Endothelial cell (in vitro differentiated cells): ENCODE data around the gene PHRF1. TPM values are rescaled to one million over a fixed set of nuclear protein-coding genes. Genes with fewer than 3 reads are reported as not detected.
A peak's percentile ranks its signal among the peaks of the same experiment; 100 is the strongest.

ENCODE experiments used
- DNase-seq: peaks from one replicate; pipeline ENCODE4 v3.0.0; 2021; ENCODE audit warnings: low spot score
- H3K27ac Mint-ChIP-seq: one replicate; pipeline ENCODE4 v1.8.0; 2021; ENCODE audit warnings: mixed read lengths, inconsistent platforms; ENCODE audit not compliant: unreplicated experiment
- H3K27me3 Mint-ChIP-seq: one replicate; pipeline ENCODE4 v1.8.0; 2021; ENCODE audit warnings: mild to moderate bottlenecking, moderate library complexity, mixed read lengths, inconsistent platforms; ENCODE audit not compliant: unreplicated experiment
- H3K36me3 Mint-ChIP-seq: one replicate; pipeline ENCODE4 v1.8.0; 2021; ENCODE audit warnings: mild to moderate bottlenecking, low read depth, mixed read lengths, inconsistent platforms; ENCODE audit not compliant: unreplicated experiment
- H3K4me1 Mint-ChIP-seq: one replicate; pipeline ENCODE4 v1.8.0; 2021; ENCODE audit warnings: mild to moderate bottlenecking, mixed read lengths, inconsistent platforms; ENCODE audit not compliant: unreplicated experiment
- H3K4me3 Mint-ChIP-seq: one replicate; pipeline ENCODE4 v1.8.0; 2021; ENCODE audit warnings: mild to moderate bottlenecking, mixed read lengths, inconsistent platforms; ENCODE audit not compliant: unreplicated experiment
- H3K9me3 Mint-ChIP-seq: one replicate; pipeline ENCODE4 v1.8.0; 2021; ENCODE audit warnings: mixed read lengths, inconsistent platforms; ENCODE audit not compliant: unreplicated experiment
- long read RNA-seq: library from polyadenylated mRNA; unstranded; transcript quantifications from one replicate; pipeline ENCODE4 v2.0.0, GENCODE V29; 2020; ENCODE audit not compliant: unreplicated experiment
- total RNA-seq: library from RNA; stranded (reverse); fragmentation: NEBNext Ultra II Directional; extraction: Animal tissue kit (Norgen Biotek cat#: 25700); gene quantifications from one replicate; pipeline ENCODE4 v1.2.1, GENCODE V29; 2021; ENCODE audit not compliant: unreplicated experiment
- TF ChIP-seq, protein P1 (sequence below): fragments of 200-600 bp; sonication (generic); IDR thresholded peaks from one replicate; pipeline ENCODE4 v1.5.0; 2021; ENCODE audit warnings: antibody characterized with exemption; ENCODE audit not compliant: unreplicated experiment

Gene PHRF1
- total RNA-seq: 29.5 TPM
- long read RNA-seq, partial matches to known transcripts: 4 of 4 reads
- long read RNA-seq, other reads (novel, unspliced or antisense): 0 of 4 reads

DNA sequence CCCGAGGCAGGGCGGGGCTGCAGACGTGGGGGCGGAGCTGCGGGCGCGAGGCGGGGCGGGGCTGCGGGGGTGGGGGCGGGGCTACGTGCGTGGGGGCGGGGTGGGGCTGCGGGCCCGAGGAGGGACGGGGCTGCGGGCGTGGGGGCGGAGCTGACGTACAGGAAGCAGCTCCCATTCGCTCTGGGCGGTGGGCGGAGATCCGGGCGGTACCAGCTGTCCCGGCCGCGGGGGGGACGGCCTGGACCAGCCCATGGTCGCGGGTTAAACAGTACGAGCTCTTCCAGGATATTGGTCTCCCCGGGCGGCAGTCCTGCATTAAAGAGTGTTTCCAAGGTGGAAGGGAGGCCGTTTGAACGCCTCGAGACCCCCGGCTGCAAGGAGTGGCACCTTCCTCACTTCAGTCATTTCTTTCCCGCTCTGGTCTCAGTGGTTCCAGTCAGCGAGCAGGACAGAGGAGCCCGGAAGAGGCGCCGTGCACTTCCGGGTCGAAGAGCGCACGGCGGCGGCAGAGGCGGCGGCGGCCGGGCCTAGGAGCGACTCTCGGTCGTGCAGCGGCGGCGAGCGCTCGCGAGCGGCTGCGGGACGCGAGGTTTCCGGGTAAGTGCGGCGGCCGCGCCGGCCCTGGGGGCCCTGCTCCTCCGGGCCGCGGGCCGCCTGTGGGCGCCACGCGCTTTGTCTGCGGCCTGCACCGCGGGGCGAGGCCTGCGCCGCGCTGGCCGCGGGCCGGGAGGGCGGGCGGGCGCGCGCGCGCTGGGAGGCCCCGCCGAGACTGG, at the start of gene PHRF1:
TSS of gene PHRF1 (plus strand) at position 475 of the 773 bp plus-strand sequence. CDS start 5,043 bp downstream, outside the sequence.
- TF ChIP-seq, protein P1, sequence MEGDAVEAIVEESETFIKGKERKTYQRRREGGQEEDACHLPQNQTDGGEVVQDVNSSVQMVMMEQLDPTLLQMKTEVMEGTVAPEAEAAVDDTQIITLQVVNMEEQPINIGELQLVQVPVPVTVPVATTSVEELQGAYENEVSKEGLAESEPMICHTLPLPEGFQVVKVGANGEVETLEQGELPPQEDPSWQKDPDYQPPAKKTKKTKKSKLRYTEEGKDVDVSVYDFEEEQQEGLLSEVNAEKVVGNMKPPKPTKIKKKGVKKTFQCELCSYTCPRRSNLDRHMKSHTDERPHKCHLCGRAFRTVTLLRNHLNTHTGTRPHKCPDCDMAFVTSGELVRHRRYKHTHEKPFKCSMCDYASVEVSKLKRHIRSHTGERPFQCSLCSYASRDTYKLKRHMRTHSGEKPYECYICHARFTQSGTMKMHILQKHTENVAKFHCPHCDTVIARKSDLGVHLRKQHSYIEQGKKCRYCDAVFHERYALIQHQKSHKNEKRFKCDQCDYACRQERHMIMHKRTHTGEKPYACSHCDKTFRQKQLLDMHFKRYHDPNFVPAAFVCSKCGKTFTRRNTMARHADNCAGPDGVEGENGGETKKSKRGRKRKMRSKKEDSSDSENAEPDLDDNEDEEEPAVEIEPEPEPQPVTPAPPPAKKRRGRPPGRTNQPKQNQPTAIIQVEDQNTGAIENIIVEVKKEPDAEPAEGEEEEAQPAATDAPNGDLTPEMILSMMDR: no peak
- H3K27ac Mint-ChIP-seq: peak within 1 kb of the TSS; percentile 100
- H3K4me1 Mint-ChIP-seq: peaks cover 21% of the 10 kb centered on the region
- peaks cover 7% of the 10 kb centered on the region for H3K36me3 Mint-ChIP-seq
- H3K4me3 Mint-ChIP-seq: peak within 1 kb of the TSS; percentile 98
- H3K27me3 Mint-ChIP-seq: peaks cover 15% of the 10 kb centered on the region
- DNase-seq: peak; percentile 91
- no peaks in the 10 kb centered on the region for H3K9me3 Mint-ChIP-seq

GRCh38 chr11:528166-528814, 48.0 kb upstream of the PHRF1 start:
- H3K9me3 Mint-ChIP-seq: no peaks in the 10 kb centered on the region
- no peak for DNase-seq
- no peaks in the 10 kb centered on the region for H3K4me1 Mint-ChIP-seq
- TF ChIP-seq, protein P1: no peak
- peaks cover 10% of the 10 kb centered on the region for H3K36me3 Mint-ChIP-seq
- H3K27ac Mint-ChIP-seq: no peak overlapping the region
- peaks cover 9% of the 10 kb centered on the region for H3K27me3 Mint-ChIP-seq
- H3K4me3 Mint-ChIP-seq: no peak overlapping the region

- no peak for DNase-seq
- H3K4me1 Mint-ChIP-seq: peaks cover 4% of the 10 kb centered on the region
- no peaks in the 10 kb centered on the region for H3K9me3 Mint-ChIP-seq
Measured at GRCh38 chr11:528815-529727, 47.2 kb upstream of the PHRF1 start.

GRCh38 chr11:529728-530411, 46.4 kb upstream of the PHRF1 start:
- peaks cover 4% of the 10 kb centered on the region for H3K4me1 Mint-ChIP-seq
- peaks cover 9% of the 10 kb centered on the region for H3K27me3 Mint-ChIP-seq
- no peak for DNase-seq
- no peaks in the 10 kb centered on the region for H3K9me3 Mint-ChIP-seq
- TF ChIP-seq, protein P1: no peak
- H3K36me3 Mint-ChIP-seq: peaks cover 6% of the 10 kb centered on the region
- H3K4me3 Mint-ChIP-seq: peak overlapping the region; percentile 51
- H3K27ac Mint-ChIP-seq: no peak overlapping the region

More at GRCh38 chr11:528815-529727, 47.2 kb upstream of the PHRF1 start:
- H3K27ac Mint-ChIP-seq: no peak overlapping the region
- H3K36me3 Mint-ChIP-seq: peaks cover 8% of the 10 kb centered on the region
- TF ChIP-seq, protein P1: no peak
- peaks cover 11% of the 10 kb centered on the region for H3K27me3 Mint-ChIP-seq
- no peak overlapping the region for H3K4me3 Mint-ChIP-seq
